Esophagus squamous epithelium (tissue), 4 donors: ENCODE measurements around the gene MALRD1.

Experiments
- CTCF ChIP-seq, 6 experiments: fragments of 450-650 bp in 4 of 6; fragments of 200-600 bp in 2 of 6; sonication (generic) in 2 of 6; IDR thresholded peaks; one replicate each; pipeline ENCODE4 v1.5.1; 2016 to 2019; ENCODE audit warnings: antibody characterized with exemption in 6 of 6, mild to moderate bottlenecking in 4 of 6, moderate library complexity in 4 of 6
- POLR2A ChIP-seq, 4 donors: fragments of 450-650 bp; IDR thresholded peaks; one replicate each; pipeline ENCODE4 v1.6.1; 2017; ENCODE audit warnings: antibody characterized with exemption in 4 of 4, mild to moderate bottlenecking in 4 of 4, moderate library complexity in 3 of 4

- TF ChIP-seq CTCF (IDR thresholded peaks at IDR 0.05) (no peak), POLR2A (IDR thresholded peaks at IDR 0.05) (no peak)
Observed at GRCh38 chr10:19713159-19713558, 664.6 kb downstream of the MALRD1 start.
